CD4-positive, alpha-beta T cell treated with Interleukin-15 for 4 hours (primary cell): ENCODE data around the gene TRAIP.
A peak's percentile ranks its signal among the peaks of the same experiment; 100 is the strongest.
"Not testable (repeated sequence)": the region's sequence is repeated elsewhere in the genome, so short reads cannot be mapped to it uniquely, and the experiment has no call there.

Experiments
- DNase-seq: peaks from one replicate; pipeline ENCODE4 v3.0.0-alpha.2; 2020; ENCODE audit warnings: low spot score

The TRAIP gene

GRCh38 chr3:49856181-49857005, at the start of gene TRAIP:
TRAIP (minus strand) TSS chr3:49856564; CDS start chr3:49856453, 111 bp downstream.
- DNase-seq = peak; percentile 94

- DNase-seq = not testable (repeated sequence)
Observed at GRCh38 chr3:49904448-49904847, 48.1 kb upstream of the TRAIP start.

GRCh38 chr3:49903451-49904424, 47.4 kb upstream of the TRAIP start, which contains the start of gene MST1R:
MST1R (minus strand) TSS chr3:49903873; CDS start chr3:49903609, 264 bp downstream.
- DNase-seq = peak; percentile 79

GRCh38 chr3:49902511-49903345, 46.4 kb upstream of the TRAIP start:
- no peak for DNase-seq

- no peak for DNase-seq
Observed at GRCh38 chr3:49901366-49902339, 45.3 kb upstream of the TRAIP start.

GRCh38 chr3:49900491-49901153, 44.3 kb upstream of the TRAIP start:
- DNase-seq = no peak

- DNase-seq = no peak
Observed at GRCh38 chr3:49899815-49900214, 43.5 kb upstream of the TRAIP start.

- no peak for DNase-seq
Observed at GRCh38 chr3:49898991-49899390, 42.6 kb upstream of the TRAIP start.

GRCh38 chr3:49896345-49896744, 40.0 kb upstream of the TRAIP start:
- DNase-seq = no peak

- no peak for DNase-seq
Observed at GRCh38 chr3:49895791-49896190, 39.4 kb upstream of the TRAIP start.

- no peak for DNase-seq
Observed at GRCh38 chr3:49889296-49889695, 32.9 kb upstream of the TRAIP start.

GRCh38 chr3:49886922-49887265, 30.5 kb upstream of the TRAIP start:
- DNase-seq = no peak

- DNase-seq = no peak
Observed at GRCh38 chr3:49883998-49884397, 27.6 kb upstream of the TRAIP start.

- DNase-seq = no peak
Observed at GRCh38 chr3:49882166-49882565, 25.8 kb upstream of the TRAIP start.

GRCh38 chr3:49880581-49881315, 24.4 kb upstream of the TRAIP start:
- no peak for DNase-seq

GRCh38 chr3:49879721-49880120, 23.4 kb upstream of the TRAIP start:
- DNase-seq = no peak

- DNase-seq = no peak
Observed at GRCh38 chr3:49878686-49879085, 22.3 kb upstream of the TRAIP start.

GRCh38 chr3:49877716-49878115, 21.4 kb upstream of the TRAIP start:
- DNase-seq = no peak

GRCh38 chr3:49876567-49876966, 20.2 kb upstream of the TRAIP start:
- no peak for DNase-seq
